Activated CD4-positive, alpha-beta T cell treated with anti-CD3 and anti-CD28 coated beads for 36 hours (primary cell): ENCODE data around the gene TEX19. TPM values are rescaled to one million over a fixed set of nuclear protein-coding genes. Genes with fewer than 3 reads are reported as not detected.

Experiments
- ATAC-seq: fragments of 200-7000 bp; cut with Tn5 transposase; one replicate; pipeline ENCODE4 v1.10.0; 2021; ENCODE audit warnings: mild to moderate bottlenecking, moderate library complexity
- CTCF ChIA-PET: fragments of 350-600 bp; sonication (Branson Sonifier 250); formaldehyde crosslinking; loops from one replicate; lab custom pipeline; 2021; ENCODE audit warnings: antibody characterized with exemption; lab: Charles Lee
- POLR2A ChIA-PET: fragments of 350-600 bp; sonication (Branson Sonifier 250); formaldehyde crosslinking; loops from one replicate; lab custom pipeline; 2021; ENCODE audit warnings: antibody characterized with exemption, inconsistent platforms; lab: Charles Lee
- DNase-seq: peaks from one replicate; pipeline ENCODE4 v3.0.0-alpha.2; 2020
- H3K27ac Mint-ChIP-seq: one replicate; pipeline ENCODE4 v1.8.0; 2021; ENCODE audit warnings: mixed read lengths
- H3K27me3 Mint-ChIP-seq: one replicate; pipeline ENCODE4 v1.8.0; 2021; ENCODE audit warnings: mixed read lengths
- H3K36me3 Mint-ChIP-seq: one replicate; pipeline ENCODE4 v1.8.0; 2021; ENCODE audit warnings: low read depth, mixed read lengths
- H3K4me1 Mint-ChIP-seq: one replicate; pipeline ENCODE4 v1.8.0; 2021; ENCODE audit warnings: mixed read lengths
- H3K4me3 Mint-ChIP-seq: one replicate; pipeline ENCODE4 v1.8.0; 2021; ENCODE audit warnings: mild to moderate bottlenecking, moderate library complexity, mixed read lengths
- H3K9me3 Mint-ChIP-seq: one replicate; pipeline ENCODE4 v1.8.0; 2021; ENCODE audit warnings: low read depth, mixed read lengths
- intact Hi-C, 2 experiments: fragments of 100-400 bp; cut with DNase I in 1 of 2; cut with micrococcal nuclease in 1 of 2; formaldehyde crosslinking; loops; one replicate each; pipeline versions ENCODE4 v1.14.2 to v1.15.1; 2022 to 2024; cut with DNase I, micrococcal nuclease
- total RNA-seq, 2 experiments: library from RNA; stranded (reverse); gene quantifications; one replicate each; pipeline ENCODE4 v1.2.3, GENCODE V29; 2021

The TEX19 gene
- total RNA-seq, 2 experiments from 2014 or later = not detected

GRCh38 chr17:82316651-82317393, 42.2 kb upstream of the TEX19 start:
- POLR2A ChIA-PET = interaction anchor here (1.2 to 2.7 kb wide), 5 partner anchors 8 to 34 kb away, joined by 4 to 94 read pairs (median 10); no protein-coding TSS in a partner anchor
- H3K9me3 Mint-ChIP-seq = no peaks in the 10 kb centered on the region
- no peak overlapping the region for H3K4me3 Mint-ChIP-seq
- no peaks in the 10 kb centered on the region for H3K27me3 Mint-ChIP-seq
- H3K27ac Mint-ChIP-seq = peak overlapping the region; percentile 98
- intact Hi-C loops = loop anchor here in 1 of 2 experiments (2.0 kb wide), 1 partner anchor 78 kb away; no protein-coding TSS in a partner anchor
- CTCF ChIA-PET = interaction anchor here (0.7 to 2.1 kb wide), 11 partner anchors 10 to 111 kb away, joined by 3 to 7 read pairs (median 3); no protein-coding TSS in a partner anchor
- DNase-seq (peak; percentile 60), ATAC-seq (peak; percentile 11)
- H3K4me1 Mint-ChIP-seq = peaks cover 8% of the 10 kb centered on the region
- H3K36me3 Mint-ChIP-seq = peaks cover 41% of the 10 kb centered on the region

- Mint-ChIP-seq H3K4me3 (no peak within 1 kb of the TSS), H3K36me3 (peaks cover 47% of the 10 kb centered on the region), H3K27me3 (no peaks in the 10 kb centered on the region), H3K4me1 (peaks cover 8% of the 10 kb centered on the region), H3K27ac (peak within 1 kb of the TSS; percentile 98), H3K9me3 (no peaks in the 10 kb centered on the region)
- peak; percentile 85 for DNase-seq
- ChIA-PET CTCF (interaction anchor here (0.5 to 2.1 kb wide), 11 partner anchors 11 to 111 kb away, joined by 3 to 7 read pairs (median 3); no protein-coding TSS in a partner anchor), POLR2A (interaction anchor here (1.2 to 2.7 kb wide), 5 partner anchors 9 to 35 kb away, joined by 4 to 94 read pairs (median 10); no protein-coding TSS in a partner anchor)
- ATAC-seq = peak; percentile 74
- intact Hi-C loops = loop anchor here in 1 of 2 experiments (2.0 kb wide), 1 partner anchor 79 kb away; no protein-coding TSS in a partner anchor
Observed at GRCh38 chr17:82317394-82318168, 41.5 kb upstream of the TEX19 start, which contains the start of gene CD7. Gene CD7, minus strand, starts transcription at chr17:82317608. Its CDS starts 113 bp downstream, at chr17:82317495.

- CTCF ChIA-PET = interaction anchor here (1.0 to 2.1 kb wide), 5 partner anchors 12 to 21 kb away, joined by 3 to 7 read pairs (median 6); no protein-coding TSS in a partner anchor
- POLR2A ChIA-PET = interaction anchor here (1.4 to 2.7 kb wide), 4 partner anchors 9 to 26 kb away, joined by 5 to 94 read pairs (median 14); no protein-coding TSS in a partner anchor
- Mint-ChIP-seq H3K36me3 (peaks cover 51% of the 10 kb centered on the region), H3K4me3 (no peak overlapping the region), H3K27ac (no peak overlapping the region), H3K9me3 (no peaks in the 10 kb centered on the region), H3K4me1 (peaks cover 13% of the 10 kb centered on the region), H3K27me3 (no peaks in the 10 kb centered on the region)
- intact Hi-C loops = no loop called here
- ATAC-seq = no peak
- peak; percentile 36 for DNase-seq
Observed at GRCh38 chr17:82318169-82318498, 40.9 kb upstream of the TEX19 start.

GRCh38 chr17:82318772-82319606, 40.1 kb upstream of the TEX19 start:
- CTCF ChIA-PET = no interaction called here
- H3K27me3 Mint-ChIP-seq = no peaks in the 10 kb centered on the region
- ATAC-seq (no peak), DNase-seq (peak; percentile 23)
- H3K4me3 Mint-ChIP-seq = no peak overlapping the region
- peaks cover 17% of the 10 kb centered on the region for H3K4me1 Mint-ChIP-seq
- no peaks in the 10 kb centered on the region for H3K9me3 Mint-ChIP-seq
- H3K27ac Mint-ChIP-seq = no peak overlapping the region
- peaks cover 49% of the 10 kb centered on the region for H3K36me3 Mint-ChIP-seq
- intact Hi-C loops = no loop called here
- POLR2A ChIA-PET = interaction anchor here (0.6 to 3.2 kb wide), 4 partner anchors 13 to 284 kb away, joined by 4 to 29 read pairs (median 7); no protein-coding TSS in a partner anchor

GRCh38 chr17:82319619-82320062, 39.4 kb upstream of the TEX19 start:
- ChIA-PET CTCF (interaction anchor here (2.0 kb wide), 1 partner anchor 18 kb away, joined by 23 read pairs; no protein-coding TSS in a partner anchor), POLR2A (interaction anchor here (0.6 to 3.2 kb wide), 4 partner anchors 14 to 284 kb away, joined by 4 to 29 read pairs (median 7); no protein-coding TSS in a partner anchor)
- peaks cover 19% of the 10 kb centered on the region for H3K4me1 Mint-ChIP-seq
- intact Hi-C loops = loop anchor here in 1 of 2 experiments (2.0 to 10.0 kb wide), 2 partner anchors 83 to 285 kb away; partner anchors contain the start of genes DCXR and RAC3
- H3K4me3 Mint-ChIP-seq = no peak overlapping the region
- H3K27me3 Mint-ChIP-seq = no peaks in the 10 kb centered on the region
- H3K9me3 Mint-ChIP-seq = no peaks in the 10 kb centered on the region
- H3K27ac Mint-ChIP-seq = no peak overlapping the region
- peaks cover 48% of the 10 kb centered on the region for H3K36me3 Mint-ChIP-seq
- ATAC-seq (no peak), DNase-seq (peak; percentile 32)

- POLR2A ChIA-PET = interaction anchor here (0.8 to 3.2 kb wide), 9 partner anchors 8 to 285 kb away, joined by 3 to 62 read pairs (median 6); partner anchors contain the start of gene SECTM1
- CTCF ChIA-PET = interaction anchor here (0.6 to 2.0 kb wide), 16 partner anchors 7 to 1955 kb away, joined by 3 to 23 read pairs (median 4); partner anchors contain the start of gene SECTM1
- H3K36me3 Mint-ChIP-seq = peaks cover 49% of the 10 kb centered on the region
- H3K27ac Mint-ChIP-seq = no peak overlapping the region
- H3K9me3 Mint-ChIP-seq = no peaks in the 10 kb centered on the region
- DNase-seq (peak; percentile 21), ATAC-seq (no peak)
- peaks cover 25% of the 10 kb centered on the region for H3K4me1 Mint-ChIP-seq
- H3K4me3 Mint-ChIP-seq = no peak overlapping the region
- H3K27me3 Mint-ChIP-seq = no peaks in the 10 kb centered on the region
- intact Hi-C loops = loop anchor here in 1 of 2 experiments (2.0 to 10.0 kb wide), 2 partner anchors 83 to 285 kb away; partner anchors contain the start of genes DCXR and RAC3
Observed at GRCh38 chr17:82320140-82320840, 38.8 kb upstream of the TEX19 start.

GRCh38 chr17:82320956-82321927, 37.8 kb upstream of the TEX19 start:
- CTCF ChIA-PET = interaction anchor here (0.6 to 2.0 kb wide), 19 partner anchors 8 to 1956 kb away, joined by 3 to 23 read pairs (median 4); partner anchors contain the start of gene SECTM1

GRCh38 chr17:82321947-82322466, 37.0 kb upstream of the TEX19 start:
- Mint-ChIP-seq H3K27me3 (no peaks in the 10 kb centered on the region), H3K9me3 (no peaks in the 10 kb centered on the region), H3K4me3 (no peak overlapping the region), H3K36me3 (peaks cover 33% of the 10 kb centered on the region), H3K4me1 (peaks cover 25% of the 10 kb centered on the region), H3K27ac (no peak overlapping the region)
- peak; percentile 9 for ATAC-seq
- CTCF ChIA-PET = interaction anchor here (0.7 to 1.9 kb wide), 7 partner anchors 11 to 80 kb away, joined by 3 to 11 read pairs (median 3); partner anchors contain the start of gene SECTM1
- POLR2A ChIA-PET = interaction anchor here (0.7 to 3.2 kb wide), 5 partner anchors 9 to 24 kb away, joined by 3 to 62 read pairs (median 6); partner anchors contain the start of gene SECTM1
- intact Hi-C loops = loop anchor here (1.0 to 10.0 kb wide), 9 partner anchors 16 to 287 kb away; partner anchors contain the start of genes CSNK1D (in 1 of the 2), DCXR (in 1 of the 2) and RAC3 (in 1 of the 2)
- peak; percentile 62 for DNase-seq

More at GRCh38 chr17:82320956-82321927, 37.8 kb upstream of the TEX19 start:
- Mint-ChIP-seq H3K9me3 (no peaks in the 10 kb centered on the region), H3K4me3 (no peak overlapping the region), H3K4me1 (peaks cover 25% of the 10 kb centered on the region), H3K36me3 (peaks cover 40% of the 10 kb centered on the region), H3K27me3 (no peaks in the 10 kb centered on the region), H3K27ac (no peak overlapping the region)
- ATAC-seq = peak; percentile 24
- POLR2A ChIA-PET = interaction anchor here (0.8 to 3.2 kb wide), 7 partner anchors 9 to 223 kb away, joined by 3 to 62 read pairs (median 6); partner anchors contain the start of gene SECTM1
- intact Hi-C loops = loop anchor here (1.0 to 10.0 kb wide), 9 partner anchors 15 to 286 kb away; partner anchors contain the start of genes CSNK1D (in 1 of the 2), DCXR (in 1 of the 2) and RAC3 (in 1 of the 2)
- peak; percentile 91 for DNase-seq
